ENCODE data around the gene RRP1. TPM values are rescaled to one million over a fixed set of nuclear protein-coding genes. Genes with fewer than 3 reads are reported as not detected.

The RRP1 gene
- polyA plus RNA-seq, 2 of the 4 experiments (the other 2 are of a cell fraction), result 15.4 to 29.5 TPM

DNA sequence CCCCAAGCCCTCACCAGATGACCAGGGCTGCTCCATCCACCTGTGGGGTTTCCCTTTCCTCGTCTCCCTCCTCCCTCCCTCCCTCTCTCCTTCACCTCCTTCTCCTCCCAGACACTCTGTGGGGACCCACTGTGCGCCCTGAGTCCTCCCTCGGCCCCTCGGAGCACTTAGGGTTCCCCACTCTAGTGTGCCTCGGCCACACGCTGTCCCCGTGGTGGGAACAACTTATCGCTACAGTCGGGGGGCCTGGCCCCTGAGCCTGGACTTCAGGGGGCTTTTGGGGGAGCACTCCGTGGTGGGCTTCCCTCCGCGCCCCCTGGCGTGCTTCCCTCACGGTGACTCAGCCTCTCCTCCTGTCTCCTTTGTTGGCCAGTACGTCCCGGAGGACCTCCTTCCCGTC lies 40.8 kb upstream of the RRP1 start:
- POLR2A ChIA-PET, result no interaction called here
- FAIRE-seq, result no peak

DNA sequence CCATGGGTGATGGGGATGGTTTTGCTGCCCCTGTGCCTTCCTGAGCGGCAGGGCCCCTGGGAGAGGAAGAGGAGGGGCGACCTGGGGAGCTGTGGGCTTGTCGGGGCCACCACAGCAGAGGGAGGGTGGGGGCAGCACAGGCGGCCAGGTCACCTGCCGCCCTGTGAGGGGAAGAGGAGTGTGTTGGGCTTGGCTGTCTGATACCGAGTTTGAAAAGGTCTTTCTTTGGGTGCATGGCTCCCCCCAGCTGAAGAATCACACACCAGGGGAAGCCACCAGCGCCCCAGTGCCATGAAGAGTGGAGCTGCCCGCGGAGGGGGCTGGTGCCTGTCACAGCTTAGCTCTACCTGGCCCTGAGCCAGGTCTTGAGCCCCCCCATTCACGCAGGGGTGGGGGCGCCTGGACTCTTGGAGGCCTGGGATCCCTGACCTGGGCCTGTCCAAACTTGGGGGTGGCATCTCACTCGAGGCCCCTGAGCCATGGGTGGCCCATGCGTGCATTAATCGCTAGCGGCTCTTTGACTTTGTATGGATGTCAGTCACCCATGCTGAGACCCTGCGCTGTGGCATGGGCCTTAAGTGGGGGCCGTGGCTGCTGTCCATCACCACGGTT lies 39.6 kb upstream of the RRP1 start:
- TF ChIP-seq, protein P1, sequence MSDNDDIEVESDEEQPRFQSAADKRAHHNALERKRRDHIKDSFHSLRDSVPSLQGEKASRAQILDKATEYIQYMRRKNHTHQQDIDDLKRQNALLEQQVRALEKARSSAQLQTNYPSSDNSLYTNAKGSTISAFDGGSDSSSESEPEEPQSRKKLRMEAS (IDR thresholded peaks at IDR 0.05), result no peak
- no peak for TF ChIP-seq JUN (IDR thresholded peaks at IDR 0.05)
- TF ChIP-seq, protein P2, sequence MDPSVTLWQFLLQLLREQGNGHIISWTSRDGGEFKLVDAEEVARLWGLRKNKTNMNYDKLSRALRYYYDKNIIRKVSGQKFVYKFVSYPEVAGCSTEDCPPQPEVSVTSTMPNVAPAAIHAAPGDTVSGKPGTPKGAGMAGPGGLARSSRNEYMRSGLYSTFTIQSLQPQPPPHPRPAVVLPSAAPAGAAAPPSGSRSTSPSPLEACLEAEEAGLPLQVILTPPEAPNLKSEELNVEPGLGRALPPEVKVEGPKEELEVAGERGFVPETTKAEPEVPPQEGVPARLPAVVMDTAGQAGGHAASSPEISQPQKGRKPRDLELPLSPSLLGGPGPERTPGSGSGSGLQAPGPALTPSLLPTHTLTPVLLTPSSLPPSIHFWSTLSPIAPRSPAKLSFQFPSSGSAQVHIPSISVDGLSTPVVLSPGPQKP (IDR thresholded peaks at IDR 0.05; ENCODE audit: low read depth, low read length), result no peak
- TF ChIP-seq, protein P3, sequence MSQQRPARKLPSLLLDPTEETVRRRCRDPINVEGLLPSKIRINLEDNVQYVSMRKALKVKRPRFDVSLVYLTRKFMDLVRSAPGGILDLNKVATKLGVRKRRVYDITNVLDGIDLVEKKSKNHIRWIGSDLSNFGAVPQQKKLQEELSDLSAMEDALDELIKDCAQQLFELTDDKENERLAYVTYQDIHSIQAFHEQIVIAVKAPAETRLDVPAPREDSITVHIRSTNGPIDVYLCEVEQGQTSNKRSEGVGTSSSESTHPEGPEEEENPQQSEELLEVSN (IDR thresholded peaks at IDR 0.05; ENCODE audit: borderline replicate concordance, low read depth), result no peak
- TF ChIP-seq, protein P4, sequence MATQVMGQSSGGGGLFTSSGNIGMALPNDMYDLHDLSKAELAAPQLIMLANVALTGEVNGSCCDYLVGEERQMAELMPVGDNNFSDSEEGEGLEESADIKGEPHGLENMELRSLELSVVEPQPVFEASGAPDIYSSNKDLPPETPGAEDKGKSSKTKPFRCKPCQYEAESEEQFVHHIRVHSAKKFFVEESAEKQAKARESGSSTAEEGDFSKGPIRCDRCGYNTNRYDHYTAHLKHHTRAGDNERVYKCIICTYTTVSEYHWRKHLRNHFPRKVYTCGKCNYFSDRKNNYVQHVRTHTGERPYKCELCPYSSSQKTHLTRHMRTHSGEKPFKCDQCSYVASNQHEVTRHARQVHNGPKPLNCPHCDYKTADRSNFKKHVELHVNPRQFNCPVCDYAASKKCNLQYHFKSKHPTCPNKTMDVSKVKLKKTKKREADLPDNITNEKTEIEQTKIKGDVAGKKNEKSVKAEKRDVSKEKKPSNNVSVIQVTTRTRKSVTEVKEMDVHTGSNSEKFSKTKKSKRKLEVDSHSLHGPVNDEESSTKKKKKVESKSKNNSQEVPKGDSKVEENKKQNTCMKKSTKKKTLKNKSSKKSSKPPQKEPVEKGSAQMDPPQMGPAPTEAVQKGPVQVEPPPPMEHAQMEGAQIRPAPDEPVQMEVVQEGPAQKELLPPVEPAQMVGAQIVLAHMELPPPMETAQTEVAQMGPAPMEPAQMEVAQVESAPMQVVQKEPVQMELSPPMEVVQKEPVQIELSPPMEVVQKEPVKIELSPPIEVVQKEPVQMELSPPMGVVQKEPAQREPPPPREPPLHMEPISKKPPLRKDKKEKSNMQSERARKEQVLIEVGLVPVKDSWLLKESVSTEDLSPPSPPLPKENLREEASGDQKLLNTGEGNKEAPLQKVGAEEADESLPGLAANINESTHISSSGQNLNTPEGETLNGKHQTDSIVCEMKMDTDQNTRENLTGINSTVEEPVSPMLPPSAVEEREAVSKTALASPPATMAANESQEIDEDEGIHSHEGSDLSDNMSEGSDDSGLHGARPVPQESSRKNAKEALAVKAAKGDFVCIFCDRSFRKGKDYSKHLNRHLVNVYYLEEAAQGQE (IDR thresholded peaks at IDR 0.05), result no peak
- no peak for ATAC-seq
- DNase-seq (ENCODE audit: low read depth in 1 of 2, low spot score in 1 of 2), result no peak
- no peak overlapping the region for H3K4me2 ChIP-seq
- H3K27ac ChIP-seq, result peak overlapping the region in 1 of 2 experiments; percentile 31; a peak in 3 of 6 replicates
- H3K4me1 ChIP-seq, result peaks cover 20% of the 10 kb centered on the region
- H3K4me3 ChIP-seq, result no peak overlapping the region
- no peaks in the 10 kb centered on the region for H3K9me3 ChIP-seq
- 97% methylated on average over 7 of the region's 18 CpGs for WGBS (ENCODE audit: missing lambda C conversion rate)
- FAIRE-seq, result no peak
- ChIA-PET POLR2A (no interaction called here), CTCF (interaction anchor here (1.2 kb wide), 1 partner anchor 9 kb away, joined by 3 read pairs; no protein-coding TSS in a partner anchor)

More for the DNA sequence above, 40.8 kb upstream of the RRP1 start:
- peaks cover 24% of the 10 kb centered on the region for H3K4me1 ChIP-seq
- 96% methylated on average over 17 of the region's 17 CpGs for WGBS (ENCODE audit: missing lambda C conversion rate)
- ATAC-seq, result no peak
- CTCF ChIA-PET, result interaction anchor here (1.4 kb wide), 1 partner anchor 13 kb away, joined by 6 read pairs; no protein-coding TSS in a partner anchor
- peak overlapping the region in 1 of 2 experiments; percentile 22; a peak in 2 of 6 replicates for H3K27ac ChIP-seq
- TF ChIP-seq NR3C1 (IDR thresholded peaks at IDR 0.05), result no peak
- TF ChIP-seq, protein P5, sequence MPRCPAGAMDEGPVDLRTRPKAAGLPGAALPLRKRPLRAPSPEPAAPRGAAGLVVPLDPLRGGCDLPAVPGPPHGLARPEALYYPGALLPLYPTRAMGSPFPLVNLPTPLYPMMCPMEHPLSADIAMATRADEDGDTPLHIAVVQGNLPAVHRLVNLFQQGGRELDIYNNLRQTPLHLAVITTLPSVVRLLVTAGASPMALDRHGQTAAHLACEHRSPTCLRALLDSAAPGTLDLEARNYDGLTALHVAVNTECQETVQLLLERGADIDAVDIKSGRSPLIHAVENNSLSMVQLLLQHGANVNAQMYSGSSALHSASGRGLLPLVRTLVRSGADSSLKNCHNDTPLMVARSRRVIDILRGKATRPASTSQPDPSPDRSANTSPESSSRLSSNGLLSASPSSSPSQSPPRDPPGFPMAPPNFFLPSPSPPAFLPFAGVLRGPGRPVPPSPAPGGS (IDR thresholded peaks at IDR 0.05), result no peak
- no peak for TF ChIP-seq CHD4 (IDR thresholded peaks at IDR 0.05; ENCODE audit: borderline replicate concordance)
- TF ChIP-seq HOXB13 (CRISPR knock-in tag; IDR thresholded peaks at IDR 0.05; ENCODE audit: low read depth), result no peak
- TF ChIP-seq, protein P2 (IDR thresholded peaks at IDR 0.05; ENCODE audit: low read depth, low read length), result no peak
- no peak for TF ChIP-seq ZFP36 (IDR thresholded peaks at IDR 0.05; ENCODE audit: borderline replicate concordance, partially characterized antibody)
- 0 out of 2 replicates have a peak, but pooled peaks have one; percentile 42 for TF ChIP-seq POLR2AphosphoS2 (conservative IDR thresholded peaks at IDR 0.05; ENCODE audit: low read length)
- TF ChIP-seq HOXA7 (CRISPR knock-in tag; IDR thresholded peaks at IDR 0.05), result no peak
- no peak for TF ChIP-seq NFE2L2 (conservative IDR thresholded peaks at IDR 0.05; ENCODE audit: low read length)
- TF ChIP-seq ZNF302 (CRISPR knock-in tag; IDR thresholded peaks at IDR 0.05), result no peak
- no peak for TF ChIP-seq CBX2 (IDR thresholded peaks at IDR 0.05; ENCODE audit: borderline replicate concordance, low read depth)
- TF ChIP-seq JUN (IDR thresholded peaks at IDR 0.05), result 0 out of 5 replicates have a peak, but pooled peaks of 1 of the 2 experiments have one; percentile 14
- TF ChIP-seq, protein P6, sequence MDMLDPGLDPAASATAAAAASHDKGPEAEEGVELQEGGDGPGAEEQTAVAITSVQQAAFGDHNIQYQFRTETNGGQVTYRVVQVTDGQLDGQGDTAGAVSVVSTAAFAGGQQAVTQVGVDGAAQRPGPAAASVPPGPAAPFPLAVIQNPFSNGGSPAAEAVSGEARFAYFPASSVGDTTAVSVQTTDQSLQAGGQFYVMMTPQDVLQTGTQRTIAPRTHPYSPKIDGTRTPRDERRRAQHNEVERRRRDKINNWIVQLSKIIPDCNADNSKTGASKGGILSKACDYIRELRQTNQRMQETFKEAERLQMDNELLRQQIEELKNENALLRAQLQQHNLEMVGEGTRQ (IDR thresholded peaks at IDR 0.05), result no peak
- TF ChIP-seq MYC (IDR thresholded peaks at IDR 0.05; ENCODE audit: borderline replicate concordance, low read length), result no peak
- TF ChIP-seq FOSB (CRISPR knock-in tag; IDR thresholded peaks at IDR 0.05), result no peak
- DNase-seq (ENCODE audit: low read depth in 1 of 2, low spot score in 1 of 2), result no peak
- no peak overlapping the region for H3K4me2 ChIP-seq
- H3K4me3 ChIP-seq, result no peak overlapping the region
- no peaks in the 10 kb centered on the region for H3K9me3 ChIP-seq
